Trophoblast cell (in vitro differentiated cells and primary cell): ENCODE measurements around the gene AGBL4.

Experiments
- DNase-seq, 2 donors: peaks; one replicate each; pipeline ENCODE4 v3.0.0-alpha.2; 2016
- H2AFZ ChIP-seq: 2 replicates; pipeline ENCODE4 v1.6.1; 2013; ENCODE audit warnings: low read length, moderate library complexity, mild to moderate bottlenecking; ENCODE audit not compliant: insufficient read depth, poor library complexity
- H2AK5ac ChIP-seq: 2 replicates; pipeline ENCODE4 v1.6.1; 2013; ENCODE audit warnings: mild to moderate bottlenecking, low read length
- H2BK120ac ChIP-seq: 2 replicates; pipeline ENCODE4 v1.6.1; 2013; ENCODE audit warnings: low read length, mild to moderate bottlenecking, moderate library complexity; ENCODE audit not compliant: insufficient read depth, poor library complexity
- H2BK12ac ChIP-seq: 2 replicates; pipeline ENCODE4 v1.6.1; 2013; ENCODE audit warnings: mild to moderate bottlenecking, low read length, moderate library complexity
- H2BK5ac ChIP-seq: 2 replicates; pipeline ENCODE4 v1.6.1; 2013; ENCODE audit warnings: low read length, low read depth, moderate library complexity, mild to moderate bottlenecking; ENCODE audit not compliant: poor library complexity
- H3K14ac ChIP-seq: 2 replicates; pipeline ENCODE4 v1.6.1; 2013; ENCODE audit warnings: mild to moderate bottlenecking, low read length
- H3K18ac ChIP-seq: 2 replicates; pipeline ENCODE4 v1.6.1; 2013; ENCODE audit warnings: mild to moderate bottlenecking, low read length
- H3K23ac ChIP-seq: 2 replicates; pipeline ENCODE4 v1.6.1; 2013; ENCODE audit warnings: low read length
- H3K27ac ChIP-seq: 2 replicates; pipeline ENCODE4 v1.5.1; 2013; ENCODE audit warnings: low read depth, mild to moderate bottlenecking, inconsistent platforms, low read length, moderate library complexity
- H3K27me3 ChIP-seq: 2 replicates; pipeline ENCODE4 v1.6.1; 2013; ENCODE audit warnings: inconsistent platforms, mild to moderate bottlenecking, low read length, moderate library complexity; ENCODE audit not compliant: insufficient read depth
- H3K36me3 ChIP-seq, 2 experiments: 1 replicate in 1 of 2; 2 replicates in 1 of 2; pipeline ENCODE4 v1.6.1; 2013; ENCODE audit warnings: low read length in 2 of 2, mild to moderate bottlenecking in 2 of 2, moderate library complexity in 1 of 2; ENCODE audit not compliant: insufficient read depth in 2 of 2, control insufficient read depth in 1 of 2
- H3K4ac ChIP-seq: 2 replicates; pipeline ENCODE4 v1.6.1; 2013; ENCODE audit warnings: low read depth, mild to moderate bottlenecking, low read length, moderate library complexity
- H3K4me1 ChIP-seq, 2 experiments: 1 replicate in 1 of 2; 2 replicates in 1 of 2; pipeline ENCODE4 v1.6.1; 2013; ENCODE audit warnings: low read length in 2 of 2, mild to moderate bottlenecking in 2 of 2, moderate library complexity in 1 of 2; ENCODE audit not compliant: insufficient read depth in 2 of 2, control insufficient read depth in 1 of 2
- H3K4me2 ChIP-seq: 2 replicates; pipeline ENCODE4 v1.6.1; 2013; ENCODE audit warnings: inconsistent platforms, mild to moderate bottlenecking, low read length, moderate library complexity
- H3K4me3 ChIP-seq: 2 replicates; pipeline ENCODE4 v1.5.1; 2013; ENCODE audit warnings: mild to moderate bottlenecking, low read depth, low read length, inconsistent platforms
- H3K79me1 ChIP-seq: one replicate; pipeline ENCODE4 v1.6.1; 2013; ENCODE audit warnings: low read length
- H3K79me2 ChIP-seq: 2 replicates; pipeline ENCODE4 v1.6.1; 2013; ENCODE audit warnings: low read length, mild to moderate bottlenecking; ENCODE audit not compliant: control insufficient read depth, insufficient read depth, poor library complexity
- H3K9ac ChIP-seq: 2 replicates; pipeline ENCODE4 v1.6.1; 2013; ENCODE audit warnings: mild to moderate bottlenecking, low read length
- H3K9me3 ChIP-seq: 2 replicates; pipeline ENCODE4 v1.6.1; 2013; ENCODE audit warnings: low read depth, mild to moderate bottlenecking, control low read depth, inconsistent platforms, low read length; ENCODE audit not compliant: insufficient read depth
- H4K12ac ChIP-seq: 2 replicates; pipeline ENCODE4 v1.6.1; 2013; ENCODE audit warnings: low read depth, mild to moderate bottlenecking, low read length, moderate library complexity
- H4K8ac ChIP-seq: 2 replicates; pipeline ENCODE4 v1.6.1; 2013; ENCODE audit warnings: low read depth, mild to moderate bottlenecking, low read length, moderate library complexity
- H4K91ac ChIP-seq: one replicate; pipeline ENCODE4 v1.6.1; 2013; ENCODE audit warnings: low read depth, mild to moderate bottlenecking, low read length, moderate library complexity
- WGBS: extraction: QIAGEN DNeasy Blood & Tissue Kit; methylation state at CpG from one replicate; pipeline ENCODE4 v1.1.7; 2013; ENCODE audit warnings: missing lambda C conversion rate; ENCODE audit not compliant: insufficient read length, insufficient coverage; ENCODE audit errors: extremely low coverage; 5-methylcytosine and 5-hydroxymethylcytosine counted together

Gene AGBL4

DNA sequence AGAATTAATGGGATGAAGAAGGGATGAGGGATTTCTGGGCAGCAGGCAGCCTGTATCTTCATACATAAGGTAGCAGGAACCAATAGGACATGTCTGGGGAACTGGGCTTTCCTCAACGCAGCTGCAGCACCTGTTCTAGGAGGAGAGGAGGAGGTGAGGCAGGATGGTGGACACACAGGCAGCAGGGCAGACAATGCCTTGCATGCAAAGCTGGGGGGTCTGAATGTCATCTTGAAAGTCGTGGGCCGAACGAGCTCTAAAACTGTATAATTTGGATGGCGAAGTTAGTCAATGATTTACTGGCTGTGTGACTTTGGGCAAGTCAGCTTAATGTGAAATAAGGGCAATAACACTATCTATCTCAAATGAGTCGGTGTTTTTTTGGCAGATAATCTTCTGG is 1371.4 kb downstream of the AGBL4 start:
- Histone ChIP-seq H3K4me3 (no peak overlapping the region), H3K4me2 (no peak overlapping the region), H2BK120ac (no peak overlapping the region), H2AK5ac (no peak overlapping the region), H3K9me3 (peaks cover 2% of the 10 kb centered on the region), H3K36me3 (no peaks in the 10 kb centered on the region), H3K27me3 (no peaks in the 10 kb centered on the region), H4K8ac (no peak overlapping the region), H3K23ac (no peak overlapping the region), H2BK12ac (no peak overlapping the region), H4K12ac (no peak overlapping the region), H2AFZ (no peak overlapping the region), H3K14ac (no peak overlapping the region), H4K91ac (no peak overlapping the region), H3K27ac (no peak overlapping the region), H3K9ac (no peak overlapping the region), H3K79me2 (no peaks in the 10 kb centered on the region), H3K79me1 (no peaks in the 10 kb centered on the region), H2BK5ac (no peak overlapping the region), H3K4ac (no peak overlapping the region), H3K18ac (no peak overlapping the region), H3K4me1 (no peaks in the 10 kb centered on the region)
- DNase-seq = no peak
- WGBS = no CpG with 5 or more reads among the region's 6 CpGs

- Histone ChIP-seq H3K14ac (no peak overlapping the region), H4K91ac (no peak overlapping the region), H3K4me1 (no peaks in the 10 kb centered on the region), H3K79me1 (no peaks in the 10 kb centered on the region), H2BK5ac (no peak overlapping the region), H3K27me3 (no peaks in the 10 kb centered on the region), H2AFZ (no peak overlapping the region), H3K4me3 (no peak overlapping the region), H2BK120ac (no peak overlapping the region), H3K36me3 (no peaks in the 10 kb centered on the region), H2AK5ac (no peak overlapping the region), H3K23ac (no peak overlapping the region), H3K79me2 (no peaks in the 10 kb centered on the region), H3K18ac (no peak overlapping the region), H3K9ac (no peak overlapping the region), H4K12ac (no peak overlapping the region), H4K8ac (no peak overlapping the region), H3K4ac (no peak overlapping the region), H2BK12ac (no peak overlapping the region), H3K4me2 (no peak overlapping the region), H3K9me3 (peaks cover 2% of the 10 kb centered on the region), H3K27ac (no peak overlapping the region)
- WGBS = no CpG with 5 or more reads among the region's 3 CpGs
- no peak for DNase-seq
Observed at GRCh38 chr1:48649880-48650279, 1373.9 kb downstream of the AGBL4 start.

GRCh38 chr1:48645883-48646282 is 1377.9 kb downstream of the AGBL4 start:
- no peak overlapping the region for H3K23ac ChIP-seq
- no peak overlapping the region for H3K18ac ChIP-seq
- H2BK5ac ChIP-seq = no peak overlapping the region
- no peak overlapping the region for H3K14ac ChIP-seq
- H2BK12ac ChIP-seq = no peak overlapping the region
- no peaks in the 10 kb centered on the region for H3K9me3 ChIP-seq
- no peak overlapping the region for H3K9ac ChIP-seq
- peak overlapping the region; percentile 12 for H3K4me3 ChIP-seq
- H2AFZ ChIP-seq = no peak overlapping the region
- no peaks in the 10 kb centered on the region for H3K79me1 ChIP-seq
- no peak overlapping the region for H4K91ac ChIP-seq
- no peak overlapping the region for H2AK5ac ChIP-seq
- H3K4me1 ChIP-seq = no peaks in the 10 kb centered on the region
- H3K27ac ChIP-seq = no peak overlapping the region
- H3K36me3 ChIP-seq = no peaks in the 10 kb centered on the region
- DNase-seq = no peak
- H3K4ac ChIP-seq = no peak overlapping the region
- no peaks in the 10 kb centered on the region for H3K27me3 ChIP-seq
- H3K79me2 ChIP-seq = no peaks in the 10 kb centered on the region
- no CpG with 5 or more reads among the region's 4 CpGs for WGBS
- H4K8ac ChIP-seq = no peak overlapping the region
- H4K12ac ChIP-seq = no peak overlapping the region
- H2BK120ac ChIP-seq = no peak overlapping the region
- no peak overlapping the region for H3K4me2 ChIP-seq

- Histone ChIP-seq H3K4me2 (no peak overlapping the region), H3K4me3 (no peak overlapping the region)
Observed at GRCh38 chr1:48644905-48645605, 1378.7 kb downstream of the AGBL4 start.

More at GRCh38 chr1:48644905-48645605, 1378.7 kb downstream of the AGBL4 start:
- Histone ChIP-seq H2BK12ac (no peak overlapping the region), H3K18ac (no peak overlapping the region), H4K8ac (no peak overlapping the region), H3K4me1 (no peaks in the 10 kb centered on the region), H2AFZ (no peak overlapping the region), H2BK5ac (no peak overlapping the region), H3K79me2 (no peaks in the 10 kb centered on the region), H3K79me1 (no peaks in the 10 kb centered on the region), H3K9ac (no peak overlapping the region), H4K91ac (no peak overlapping the region), H3K9me3 (no peaks in the 10 kb centered on the region), H3K14ac (no peak overlapping the region), H4K12ac (no peak overlapping the region), H3K4ac (no peak overlapping the region), H3K27ac (no peak overlapping the region), H2AK5ac (no peak overlapping the region), H3K27me3 (no peaks in the 10 kb centered on the region), H3K23ac (no peak overlapping the region), H3K36me3 (no peaks in the 10 kb centered on the region), H2BK120ac (no peak overlapping the region)
- WGBS = no CpG with 5 or more reads among the region's 3 CpGs
- no peak for DNase-seq
